OCI-LY3 (cell line): ENCODE data around the gene RREB1.

Experiments
- CTCF ChIP-seq: fragments of 200-600, 300-600 bp; sonication (generic); IDR thresholded peaks from 2 replicates; pipeline ENCODE4 v1.5.1; 2014; ENCODE audit warnings: antibody characterized with exemption, low read length, low read depth
- EZH2phosphoT487 ChIP-seq: fragments of 200-600 bp; shearing (Covaris generic); IDR thresholded peaks from 2 replicates; pipeline ENCODE4 v1.6.1; 2018; ENCODE audit warnings: antibody characterized with exemption, mixed run types, low read depth

- TF ChIP-seq CTCF (no peak), EZH2phosphoT487 (no peak)
Measured at GRCh38 chr6:7203939-7204338, 96.2 kb downstream of the RREB1 start.
